Ishikawa (cell line): ENCODE data around the gene ENPEP.

Source experiments
- CEBPB ChIP-seq: IDR thresholded peaks from 2 replicates; pipeline ENCODE4 v1.6.1; 2012
- CREB1 ChIP-seq: IDR thresholded peaks from 2 replicates; pipeline ENCODE4 v1.6.1; 2012; ENCODE audit warnings: low read depth
- EGR1 ChIP-seq: IDR thresholded peaks from 2 replicates; pipeline ENCODE4 v1.6.1; 2012
- EP300 ChIP-seq: IDR thresholded peaks from 2 replicates; pipeline ENCODE4 v1.6.1; 2012; ENCODE audit warnings: borderline replicate concordance
- FOXM1 ChIP-seq: IDR thresholded peaks from 2 replicates; pipeline ENCODE4 v1.6.1; 2012; ENCODE audit warnings: low read depth, borderline replicate concordance
- NFIC ChIP-seq: IDR thresholded peaks from 2 replicates; pipeline ENCODE4 v1.6.1; 2012
- RAD21 ChIP-seq: IDR thresholded peaks from 2 replicates; pipeline ENCODE4 v1.6.1; 2012; ENCODE audit warnings: low read depth
- TAF1 ChIP-seq: IDR thresholded peaks from 2 replicates; pipeline ENCODE4 v1.6.1; 2012; ENCODE audit warnings: low read depth, mild to moderate bottlenecking
- TCF12 ChIP-seq: IDR thresholded peaks from 2 replicates; pipeline ENCODE4 v1.6.1; 2012; ENCODE audit warnings: low read depth
- TEAD4 ChIP-seq: IDR thresholded peaks from 2 replicates; pipeline ENCODE4 v1.6.1; 2012
- YY1 ChIP-seq: IDR thresholded peaks from 2 replicates; pipeline ENCODE4 v1.6.1; 2012; ENCODE audit warnings: low read depth
- ZBTB7A ChIP-seq: IDR thresholded peaks from 2 replicates; pipeline ENCODE4 v1.6.1; 2012; ENCODE audit warnings: low read depth
- TF ChIP-seq, protein P1 (sequence below): IDR thresholded peaks from 2 replicates; pipeline ENCODE4 v1.6.1; 2012
- TF ChIP-seq, protein P2 (sequence below): IDR thresholded peaks from 2 replicates; pipeline ENCODE4 v1.6.1; 2012
- TF ChIP-seq, protein P3 (sequence below): IDR thresholded peaks from 2 replicates; pipeline ENCODE4 v1.6.1; 2012; ENCODE audit warnings: low read depth, mild to moderate bottlenecking

Gene ENPEP

DNA sequence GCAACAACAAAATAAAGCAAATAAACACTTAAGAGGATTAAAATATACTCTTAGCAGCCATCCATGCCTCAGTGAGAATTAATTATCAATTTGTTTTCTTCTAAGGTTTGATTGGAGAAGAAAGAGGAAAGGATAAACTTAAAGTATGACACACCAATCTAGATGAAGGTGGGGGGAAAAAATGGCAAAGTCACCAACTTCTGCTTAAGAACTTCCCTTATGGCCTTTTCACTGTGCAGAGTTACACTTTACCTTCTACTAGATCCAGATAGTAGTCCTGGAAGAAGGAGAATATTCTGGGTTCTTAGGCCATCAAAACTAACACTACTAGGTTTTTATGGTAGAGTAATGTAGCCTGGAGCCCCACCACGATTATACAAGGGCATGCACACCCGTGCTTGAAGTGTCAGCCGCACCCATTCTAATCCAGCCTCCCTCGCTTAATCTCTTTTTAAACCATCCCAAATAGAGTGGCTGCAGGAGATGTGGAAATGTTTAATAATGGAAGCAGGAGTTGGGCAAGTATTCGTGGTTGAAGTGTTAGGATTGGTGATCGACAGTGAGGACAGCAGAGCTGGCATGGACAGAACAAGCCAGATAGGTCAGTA lies 14.1 kb downstream of the ENPEP start:
- TF ChIP-seq, protein P1, sequence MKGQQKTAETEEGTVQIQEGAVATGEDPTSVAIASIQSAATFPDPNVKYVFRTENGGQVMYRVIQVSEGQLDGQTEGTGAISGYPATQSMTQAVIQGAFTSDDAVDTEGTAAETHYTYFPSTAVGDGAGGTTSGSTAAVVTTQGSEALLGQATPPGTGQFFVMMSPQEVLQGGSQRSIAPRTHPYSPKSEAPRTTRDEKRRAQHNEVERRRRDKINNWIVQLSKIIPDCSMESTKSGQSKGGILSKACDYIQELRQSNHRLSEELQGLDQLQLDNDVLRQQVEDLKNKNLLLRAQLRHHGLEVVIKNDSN, result no peak
- TF ChIP-seq, protein P2, sequence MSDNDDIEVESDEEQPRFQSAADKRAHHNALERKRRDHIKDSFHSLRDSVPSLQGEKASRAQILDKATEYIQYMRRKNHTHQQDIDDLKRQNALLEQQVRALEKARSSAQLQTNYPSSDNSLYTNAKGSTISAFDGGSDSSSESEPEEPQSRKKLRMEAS, result no peak
- TF ChIP-seq TAF1 (no peak), YY1 (no peak), CEBPB (no peak), TEAD4 (no peak), EGR1 (no peak), FOXM1 (no peak), RAD21 (no peak), CREB1 (no peak), TCF12 (no peak), NFIC (no peak), EP300 (no peak), ZBTB7A (no peak)
- TF ChIP-seq, protein P3, sequence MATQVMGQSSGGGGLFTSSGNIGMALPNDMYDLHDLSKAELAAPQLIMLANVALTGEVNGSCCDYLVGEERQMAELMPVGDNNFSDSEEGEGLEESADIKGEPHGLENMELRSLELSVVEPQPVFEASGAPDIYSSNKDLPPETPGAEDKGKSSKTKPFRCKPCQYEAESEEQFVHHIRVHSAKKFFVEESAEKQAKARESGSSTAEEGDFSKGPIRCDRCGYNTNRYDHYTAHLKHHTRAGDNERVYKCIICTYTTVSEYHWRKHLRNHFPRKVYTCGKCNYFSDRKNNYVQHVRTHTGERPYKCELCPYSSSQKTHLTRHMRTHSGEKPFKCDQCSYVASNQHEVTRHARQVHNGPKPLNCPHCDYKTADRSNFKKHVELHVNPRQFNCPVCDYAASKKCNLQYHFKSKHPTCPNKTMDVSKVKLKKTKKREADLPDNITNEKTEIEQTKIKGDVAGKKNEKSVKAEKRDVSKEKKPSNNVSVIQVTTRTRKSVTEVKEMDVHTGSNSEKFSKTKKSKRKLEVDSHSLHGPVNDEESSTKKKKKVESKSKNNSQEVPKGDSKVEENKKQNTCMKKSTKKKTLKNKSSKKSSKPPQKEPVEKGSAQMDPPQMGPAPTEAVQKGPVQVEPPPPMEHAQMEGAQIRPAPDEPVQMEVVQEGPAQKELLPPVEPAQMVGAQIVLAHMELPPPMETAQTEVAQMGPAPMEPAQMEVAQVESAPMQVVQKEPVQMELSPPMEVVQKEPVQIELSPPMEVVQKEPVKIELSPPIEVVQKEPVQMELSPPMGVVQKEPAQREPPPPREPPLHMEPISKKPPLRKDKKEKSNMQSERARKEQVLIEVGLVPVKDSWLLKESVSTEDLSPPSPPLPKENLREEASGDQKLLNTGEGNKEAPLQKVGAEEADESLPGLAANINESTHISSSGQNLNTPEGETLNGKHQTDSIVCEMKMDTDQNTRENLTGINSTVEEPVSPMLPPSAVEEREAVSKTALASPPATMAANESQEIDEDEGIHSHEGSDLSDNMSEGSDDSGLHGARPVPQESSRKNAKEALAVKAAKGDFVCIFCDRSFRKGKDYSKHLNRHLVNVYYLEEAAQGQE, result no peak

DNA sequence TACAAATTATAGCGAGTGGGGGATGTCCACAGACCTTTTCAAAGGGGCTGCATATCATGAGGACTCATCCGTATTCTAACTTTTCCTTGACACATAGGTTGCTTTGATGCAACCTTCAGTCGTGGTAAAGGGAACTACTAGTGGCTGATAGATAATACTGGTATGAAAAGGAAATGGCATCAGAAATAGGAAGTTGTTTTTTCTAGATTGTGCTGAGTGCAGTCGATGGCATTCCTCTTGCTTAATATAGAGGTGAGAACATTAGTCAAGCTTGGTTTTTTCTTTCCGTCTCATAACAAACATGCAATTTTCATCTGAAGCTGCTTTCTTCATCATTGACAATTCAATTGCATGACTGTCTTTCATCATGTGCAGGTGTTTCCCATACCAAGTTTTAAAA lies 16.6 kb downstream of the ENPEP start:
- TF ChIP-seq, protein P2, result no peak
- TF ChIP-seq, protein P1, result no peak

DNA sequence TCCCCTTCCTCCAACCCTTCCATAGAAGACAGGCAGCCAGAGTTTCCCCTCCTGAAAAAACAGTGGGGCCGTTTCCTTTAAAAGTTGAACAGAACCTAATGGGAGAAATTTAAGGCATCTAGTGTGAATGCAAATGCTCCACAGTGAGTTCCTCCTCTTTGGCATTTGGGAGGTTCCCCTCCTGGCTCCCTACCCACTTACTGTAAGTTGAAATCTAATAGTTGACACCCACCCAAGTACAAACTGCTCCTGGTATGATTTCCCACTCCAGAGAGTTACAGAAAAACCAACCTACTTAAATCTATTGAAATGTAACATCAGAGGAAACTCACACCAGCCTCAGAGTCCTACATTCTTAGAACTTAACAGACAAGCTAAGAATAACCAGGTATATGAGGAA lies 17.6 kb downstream of the ENPEP start:
- no peak for TF ChIP-seq ZBTB7A
- TF ChIP-seq NFIC, result no peak
- no peak for TF ChIP-seq CREB1
- TF ChIP-seq CEBPB, result no peak
- TF ChIP-seq, protein P1, result no peak

DNA sequence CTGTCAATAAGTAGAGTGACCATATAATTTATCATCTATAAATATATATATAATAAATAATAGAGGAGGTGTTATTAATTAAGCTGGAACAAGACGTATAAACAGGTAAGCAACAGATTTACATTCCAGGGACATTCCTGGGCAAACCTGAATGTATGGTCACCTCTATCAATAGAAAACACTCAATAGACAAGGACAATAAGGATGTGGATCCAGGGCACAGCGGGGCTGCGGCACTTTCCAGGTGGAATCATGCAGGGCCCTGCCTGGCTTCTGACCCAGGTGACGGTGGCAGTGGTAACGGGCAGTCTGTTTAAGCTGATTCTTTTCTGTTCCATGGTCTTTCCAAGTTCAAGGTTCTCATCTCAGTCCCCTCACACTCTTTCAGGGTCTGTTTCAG lies 22.5 kb downstream of the ENPEP start:
- TF ChIP-seq ZBTB7A (no peak), EP300 (no peak)

DNA sequence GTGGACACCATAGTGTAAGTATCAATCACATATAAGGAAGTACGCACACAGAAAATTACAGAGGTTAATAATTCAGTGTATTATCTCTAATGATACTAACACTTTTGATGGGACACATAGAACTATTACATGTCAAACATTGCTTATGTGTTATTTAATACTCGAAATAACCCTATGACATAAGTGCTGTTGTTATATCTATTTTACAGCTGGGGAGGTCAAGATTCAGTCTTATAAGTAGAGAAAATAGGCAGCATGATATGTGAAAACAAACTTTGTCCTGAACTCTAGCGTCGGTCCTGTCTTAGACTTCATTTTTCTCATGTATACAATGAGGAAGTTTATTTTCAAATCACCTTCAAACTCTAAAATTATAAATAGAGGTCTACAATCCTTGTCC lies 23.2 kb downstream of the ENPEP start:
- TF ChIP-seq ZBTB7A, result no peak
- TF ChIP-seq, protein P3, result no peak
- TF ChIP-seq TEAD4, result no peak
- TF ChIP-seq CEBPB, result no peak
- no peak for TF ChIP-seq CREB1
- TF ChIP-seq, protein P1, result no peak
- TF ChIP-seq NFIC, result no peak
- TF ChIP-seq RAD21, result no peak
- TF ChIP-seq, protein P2, result no peak
- no peak for TF ChIP-seq FOXM1
- TF ChIP-seq TAF1, result no peak
- TF ChIP-seq EP300, result no peak
- TF ChIP-seq YY1, result no peak
- no peak for TF ChIP-seq TCF12
- TF ChIP-seq EGR1, result no peak

DNA sequence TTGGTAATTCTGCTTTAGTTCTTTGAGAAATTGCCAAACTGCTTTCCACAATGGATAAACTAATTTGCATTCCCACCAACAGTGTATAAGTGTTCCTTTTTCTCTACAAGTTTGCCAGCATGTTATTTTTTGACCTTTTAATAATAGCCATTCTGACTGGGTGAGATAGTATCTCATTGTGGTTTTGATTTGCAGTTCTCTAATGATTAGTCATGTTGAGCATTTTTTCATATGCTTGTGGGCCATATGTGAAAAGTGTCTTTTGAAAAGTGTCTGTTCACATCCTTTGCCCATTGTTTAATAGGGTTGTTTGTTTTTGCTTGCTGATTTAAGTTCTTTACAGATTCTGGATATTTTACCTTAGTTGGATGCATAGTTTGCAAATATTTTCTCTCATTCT lies 25.9 kb downstream of the ENPEP start:
- TF ChIP-seq EP300 (no peak), RAD21 (no peak), CREB1 (no peak), TCF12 (no peak), CEBPB (no peak), NFIC (no peak), TEAD4 (no peak), TAF1 (no peak), ZBTB7A (no peak), EGR1 (no peak), YY1 (no peak), FOXM1 (no peak)
- TF ChIP-seq, protein P2, result no peak
- TF ChIP-seq, protein P1, result no peak
- TF ChIP-seq, protein P3, result no peak
